ENCODE measurements around the gene SLC9A1. TPM values are rescaled to one million over a fixed set of nuclear protein-coding genes. Genes with fewer than 3 reads are reported as not detected.

The SLC9A1 gene
- total RNA-seq, 1 experiment from 2014 or later: 22.5 TPM

DNA sequence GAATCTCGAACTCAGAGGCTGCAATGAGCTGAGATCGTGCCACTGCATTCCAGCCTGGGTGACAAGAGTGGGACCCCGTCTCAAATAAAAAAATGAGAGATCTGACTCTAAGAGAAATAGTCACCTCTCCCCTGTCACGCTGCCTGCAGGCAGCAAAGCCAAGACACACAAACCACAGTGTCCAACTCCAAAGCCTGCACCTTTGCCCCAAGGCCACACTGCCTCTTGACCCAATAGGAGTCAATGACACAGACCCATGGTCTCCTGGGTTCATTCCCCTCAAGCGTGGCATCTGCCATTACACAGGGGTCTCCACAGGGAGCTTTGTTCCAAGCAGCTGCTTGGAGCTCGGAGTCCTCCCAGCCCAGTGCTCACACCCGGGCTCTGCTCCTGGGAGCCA is 46.3 kb downstream of the SLC9A1 start (continued):
- TF ChIP-seq, protein P1, sequence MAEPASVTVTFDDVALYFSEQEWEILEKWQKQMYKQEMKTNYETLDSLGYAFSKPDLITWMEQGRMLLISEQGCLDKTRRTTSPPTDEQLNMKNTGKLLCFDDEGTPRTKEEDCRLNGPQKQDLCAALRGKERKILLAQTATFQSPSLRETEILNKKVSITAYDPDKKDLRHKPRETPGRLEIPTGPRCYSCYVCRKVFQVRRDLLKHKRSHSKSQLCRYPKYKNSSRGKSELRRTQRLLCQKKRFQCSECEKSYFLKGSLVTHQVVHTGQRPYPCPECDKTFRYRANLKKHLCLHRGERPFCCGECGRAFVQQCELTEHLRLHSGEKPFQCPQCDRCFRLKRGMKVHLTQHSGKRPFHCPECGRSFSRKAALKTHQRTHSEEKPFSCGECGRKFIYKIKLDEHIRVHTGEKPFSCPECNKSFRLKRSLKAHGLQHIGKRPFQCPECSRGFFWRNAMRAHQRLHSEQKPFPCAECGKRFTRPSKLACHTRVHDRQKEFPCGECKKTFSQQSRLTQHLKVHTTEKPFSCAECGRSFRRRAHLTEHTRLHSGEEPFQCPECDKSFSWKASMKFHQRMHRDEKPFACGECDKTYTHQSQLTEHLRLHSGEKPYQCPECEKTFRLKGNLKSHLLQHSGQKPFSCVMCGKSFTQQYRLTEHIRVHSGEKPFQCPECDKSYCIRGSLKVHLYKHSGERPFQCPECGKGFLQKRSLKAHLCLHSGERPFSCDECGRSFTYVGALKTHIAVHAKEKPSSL (CRISPR knock-in tag; conservative IDR thresholded peaks at IDR 0.05): no peak
- TF ChIP-seq, protein P2, sequence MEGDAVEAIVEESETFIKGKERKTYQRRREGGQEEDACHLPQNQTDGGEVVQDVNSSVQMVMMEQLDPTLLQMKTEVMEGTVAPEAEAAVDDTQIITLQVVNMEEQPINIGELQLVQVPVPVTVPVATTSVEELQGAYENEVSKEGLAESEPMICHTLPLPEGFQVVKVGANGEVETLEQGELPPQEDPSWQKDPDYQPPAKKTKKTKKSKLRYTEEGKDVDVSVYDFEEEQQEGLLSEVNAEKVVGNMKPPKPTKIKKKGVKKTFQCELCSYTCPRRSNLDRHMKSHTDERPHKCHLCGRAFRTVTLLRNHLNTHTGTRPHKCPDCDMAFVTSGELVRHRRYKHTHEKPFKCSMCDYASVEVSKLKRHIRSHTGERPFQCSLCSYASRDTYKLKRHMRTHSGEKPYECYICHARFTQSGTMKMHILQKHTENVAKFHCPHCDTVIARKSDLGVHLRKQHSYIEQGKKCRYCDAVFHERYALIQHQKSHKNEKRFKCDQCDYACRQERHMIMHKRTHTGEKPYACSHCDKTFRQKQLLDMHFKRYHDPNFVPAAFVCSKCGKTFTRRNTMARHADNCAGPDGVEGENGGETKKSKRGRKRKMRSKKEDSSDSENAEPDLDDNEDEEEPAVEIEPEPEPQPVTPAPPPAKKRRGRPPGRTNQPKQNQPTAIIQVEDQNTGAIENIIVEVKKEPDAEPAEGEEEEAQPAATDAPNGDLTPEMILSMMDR (IDR thresholded peaks at IDR 0.05): no peak
- no peak for TF ChIP-seq NR3C1 (CRISPR knock-in tag; conservative IDR thresholded peaks at IDR 0.05; ENCODE audit: low read depth)
- TF ChIP-seq ZBTB21 (CRISPR knock-in tag; IDR thresholded peaks at IDR 0.05; ENCODE audit: borderline replicate concordance): no peak
- TF ChIP-seq, protein P3, sequence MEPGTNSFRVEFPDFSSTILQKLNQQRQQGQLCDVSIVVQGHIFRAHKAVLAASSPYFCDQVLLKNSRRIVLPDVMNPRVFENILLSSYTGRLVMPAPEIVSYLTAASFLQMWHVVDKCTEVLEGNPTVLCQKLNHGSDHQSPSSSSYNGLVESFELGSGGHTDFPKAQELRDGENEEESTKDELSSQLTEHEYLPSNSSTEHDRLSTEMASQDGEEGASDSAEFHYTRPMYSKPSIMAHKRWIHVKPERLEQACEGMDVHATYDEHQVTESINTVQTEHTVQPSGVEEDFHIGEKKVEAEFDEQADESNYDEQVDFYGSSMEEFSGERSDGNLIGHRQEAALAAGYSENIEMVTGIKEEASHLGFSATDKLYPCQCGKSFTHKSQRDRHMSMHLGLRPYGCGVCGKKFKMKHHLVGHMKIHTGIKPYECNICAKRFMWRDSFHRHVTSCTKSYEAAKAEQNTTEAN (CRISPR knock-in tag; IDR thresholded peaks at IDR 0.05): no peak
- TF ChIP-seq, protein P4, sequence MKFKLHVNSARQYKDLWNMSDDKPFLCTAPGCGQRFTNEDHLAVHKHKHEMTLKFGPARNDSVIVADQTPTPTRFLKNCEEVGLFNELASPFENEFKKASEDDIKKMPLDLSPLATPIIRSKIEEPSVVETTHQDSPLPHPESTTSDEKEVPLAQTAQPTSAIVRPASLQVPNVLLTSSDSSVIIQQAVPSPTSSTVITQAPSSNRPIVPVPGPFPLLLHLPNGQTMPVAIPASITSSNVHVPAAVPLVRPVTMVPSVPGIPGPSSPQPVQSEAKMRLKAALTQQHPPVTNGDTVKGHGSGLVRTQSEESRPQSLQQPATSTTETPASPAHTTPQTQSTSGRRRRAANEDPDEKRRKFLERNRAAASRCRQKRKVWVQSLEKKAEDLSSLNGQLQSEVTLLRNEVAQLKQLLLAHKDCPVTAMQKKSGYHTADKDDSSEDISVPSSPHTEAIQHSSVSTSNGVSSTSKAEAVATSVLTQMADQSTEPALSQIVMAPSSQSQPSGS (CRISPR knock-in tag; IDR thresholded peaks at IDR 0.05; ENCODE audit: borderline replicate concordance, low read depth): no peak
- no peak for TF ChIP-seq ZNF423 (CRISPR knock-in tag; IDR thresholded peaks at IDR 0.05)
- TF ChIP-seq ATF1 (CRISPR knock-in tag; IDR thresholded peaks at IDR 0.05): no peak
- TF ChIP-seq SMAD3 (CRISPR knock-in tag; IDR thresholded peaks at IDR 0.05; ENCODE audit: borderline replicate concordance): no peak

DNA sequence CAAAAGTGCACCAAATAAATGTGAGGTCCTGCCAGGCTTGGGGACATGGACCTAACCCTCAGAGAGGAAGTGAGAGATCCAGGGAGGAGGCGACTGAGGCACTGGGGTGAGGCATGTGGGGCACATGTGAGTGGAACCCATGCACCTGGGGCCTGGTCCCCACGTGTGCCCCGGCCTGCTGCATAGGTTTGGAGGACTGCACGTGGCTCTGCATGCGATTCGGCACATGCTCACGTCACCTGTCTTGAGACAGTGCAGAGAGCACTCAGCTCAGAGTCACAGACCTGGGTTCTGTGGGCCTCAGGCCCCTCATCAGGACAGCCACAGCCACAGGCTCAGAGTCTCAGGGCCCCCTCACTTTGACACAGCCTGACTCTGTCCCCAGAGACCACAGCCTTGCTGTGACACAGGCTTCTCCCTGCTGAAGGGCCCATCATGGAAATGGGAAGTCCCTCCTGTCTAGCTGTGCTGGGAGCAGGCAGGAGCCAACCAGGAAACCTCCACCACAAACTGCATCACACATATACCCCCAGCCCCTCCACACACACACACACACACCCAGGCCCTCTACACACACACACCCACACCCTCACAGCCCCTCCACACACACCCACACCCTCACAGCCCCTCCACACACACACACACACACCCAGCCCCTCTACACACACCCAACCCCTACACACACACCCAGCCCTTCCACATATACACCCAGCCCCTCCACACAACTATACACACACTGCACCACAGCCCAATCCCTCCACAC is 48.2 kb downstream of the SLC9A1 start:
- POLR2A ChIA-PET: no interaction called here
- ATAC-seq (no peak), DNase-seq (ENCODE audit: low spot score) (no peak)
- no peaks in the 10 kb centered on the region for H3K27me3 Mint-ChIP-seq (ENCODE audit: low read depth)
- no peak overlapping the region for H3K4me3 Mint-ChIP-seq
- H3K4me1 Mint-ChIP-seq: peaks cover 12% of the 10 kb centered on the region
- no peaks in the 10 kb centered on the region for H3K9me3 Mint-ChIP-seq
- peaks cover 6% of the 10 kb centered on the region; the same call in 1 of the 2 replicates for H3K36me3 Mint-ChIP-seq
- peak overlapping the region; percentile 8; the same call in 1 of the 2 replicates for H3K27ac Mint-ChIP-seq
- CTCF ChIA-PET: no interaction called here
- TF ChIP-seq, protein P5, sequence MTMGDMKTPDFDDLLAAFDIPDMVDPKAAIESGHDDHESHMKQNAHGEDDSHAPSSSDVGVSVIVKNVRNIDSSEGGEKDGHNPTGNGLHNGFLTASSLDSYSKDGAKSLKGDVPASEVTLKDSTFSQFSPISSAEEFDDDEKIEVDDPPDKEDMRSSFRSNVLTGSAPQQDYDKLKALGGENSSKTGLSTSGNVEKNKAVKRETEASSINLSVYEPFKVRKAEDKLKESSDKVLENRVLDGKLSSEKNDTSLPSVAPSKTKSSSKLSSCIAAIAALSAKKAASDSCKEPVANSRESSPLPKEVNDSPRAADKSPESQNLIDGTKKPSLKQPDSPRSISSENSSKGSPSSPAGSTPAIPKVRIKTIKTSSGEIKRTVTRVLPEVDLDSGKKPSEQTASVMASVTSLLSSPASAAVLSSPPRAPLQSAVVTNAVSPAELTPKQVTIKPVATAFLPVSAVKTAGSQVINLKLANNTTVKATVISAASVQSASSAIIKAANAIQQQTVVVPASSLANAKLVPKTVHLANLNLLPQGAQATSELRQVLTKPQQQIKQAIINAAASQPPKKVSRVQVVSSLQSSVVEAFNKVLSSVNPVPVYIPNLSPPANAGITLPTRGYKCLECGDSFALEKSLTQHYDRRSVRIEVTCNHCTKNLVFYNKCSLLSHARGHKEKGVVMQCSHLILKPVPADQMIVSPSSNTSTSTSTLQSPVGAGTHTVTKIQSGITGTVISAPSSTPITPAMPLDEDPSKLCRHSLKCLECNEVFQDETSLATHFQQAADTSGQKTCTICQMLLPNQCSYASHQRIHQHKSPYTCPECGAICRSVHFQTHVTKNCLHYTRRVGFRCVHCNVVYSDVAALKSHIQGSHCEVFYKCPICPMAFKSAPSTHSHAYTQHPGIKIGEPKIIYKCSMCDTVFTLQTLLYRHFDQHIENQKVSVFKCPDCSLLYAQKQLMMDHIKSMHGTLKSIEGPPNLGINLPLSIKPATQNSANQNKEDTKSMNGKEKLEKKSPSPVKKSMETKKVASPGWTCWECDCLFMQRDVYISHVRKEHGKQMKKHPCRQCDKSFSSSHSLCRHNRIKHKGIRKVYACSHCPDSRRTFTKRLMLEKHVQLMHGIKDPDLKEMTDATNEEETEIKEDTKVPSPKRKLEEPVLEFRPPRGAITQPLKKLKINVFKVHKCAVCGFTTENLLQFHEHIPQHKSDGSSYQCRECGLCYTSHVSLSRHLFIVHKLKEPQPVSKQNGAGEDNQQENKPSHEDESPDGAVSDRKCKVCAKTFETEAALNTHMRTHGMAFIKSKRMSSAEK (CRISPR knock-in tag; IDR thresholded peaks at IDR 0.05; ENCODE audit: borderline replicate concordance): no peak
- no peak for TF ChIP-seq ELF4 (CRISPR knock-in tag; IDR thresholded peaks at IDR 0.05; ENCODE audit: low read depth)
- TF ChIP-seq, protein P6, sequence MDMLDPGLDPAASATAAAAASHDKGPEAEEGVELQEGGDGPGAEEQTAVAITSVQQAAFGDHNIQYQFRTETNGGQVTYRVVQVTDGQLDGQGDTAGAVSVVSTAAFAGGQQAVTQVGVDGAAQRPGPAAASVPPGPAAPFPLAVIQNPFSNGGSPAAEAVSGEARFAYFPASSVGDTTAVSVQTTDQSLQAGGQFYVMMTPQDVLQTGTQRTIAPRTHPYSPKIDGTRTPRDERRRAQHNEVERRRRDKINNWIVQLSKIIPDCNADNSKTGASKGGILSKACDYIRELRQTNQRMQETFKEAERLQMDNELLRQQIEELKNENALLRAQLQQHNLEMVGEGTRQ (CRISPR knock-in tag; IDR thresholded peaks at IDR 0.05): no peak
- no peak for TF ChIP-seq NR3C1 (CRISPR knock-in tag; conservative IDR thresholded peaks at IDR 0.05; ENCODE audit: low read depth)
- no peak for TF ChIP-seq GTF2I (CRISPR knock-in tag; conservative IDR thresholded peaks at IDR 0.05)
- TF ChIP-seq, protein P2 (IDR thresholded peaks at IDR 0.05): no peak
- no peak for TF ChIP-seq TP53 (CRISPR knock-in tag; IDR thresholded peaks at IDR 0.05)
- TF ChIP-seq OVOL2 (CRISPR knock-in tag; IDR thresholded peaks at IDR 0.05; ENCODE audit: borderline replicate concordance): no peak
